Mesendoderm (in vitro differentiated cells): ENCODE measurements around the gene INPP5B.

Experiments
- DNase-seq: peaks from one replicate; pipeline ENCODE4 v3.0.0; 2013
- H2AK5ac ChIP-seq: 2 replicates; pipeline ENCODE4 v1.6.1; 2013; ENCODE audit warnings: low read length, inconsistent platforms
- H2BK120ac ChIP-seq: 2 replicates; pipeline ENCODE4 v1.6.1; 2013; ENCODE audit warnings: low read depth, mild to moderate bottlenecking, low read length, moderate library complexity, mixed read lengths
- H2BK15ac ChIP-seq: replicated peaks from 2 replicates; pipeline ENCODE4 v1.6.1; 2013; ENCODE audit warnings: low read depth, mild to moderate bottlenecking, moderate library complexity
- H2BK5ac ChIP-seq: 2 replicates; pipeline ENCODE4 v1.6.1; 2013; ENCODE audit warnings: low read length, inconsistent platforms
- H3K18ac ChIP-seq: 2 replicates; pipeline ENCODE4 v1.6.1; 2013; ENCODE audit warnings: mild to moderate bottlenecking, low read length, mixed read lengths
- H3K23ac ChIP-seq: one replicate; pipeline ENCODE4 v1.6.1; 2013; ENCODE audit warnings: low read length
- H3K27ac ChIP-seq: 2 replicates; pipeline ENCODE4 v1.5.1; 2013; ENCODE audit warnings: low read depth, mild to moderate bottlenecking, inconsistent platforms, low read length, moderate library complexity
- H3K27me3 ChIP-seq: 2 replicates; pipeline ENCODE4 v1.6.1; 2013; ENCODE audit warnings: low read length, control low read depth, mild to moderate bottlenecking, inconsistent platforms; ENCODE audit not compliant: insufficient read depth, poor library complexity
- H3K36me3 ChIP-seq: 2 replicates; pipeline ENCODE4 v1.6.1; 2013; ENCODE audit warnings: low read length, inconsistent platforms; ENCODE audit not compliant: control insufficient read depth, insufficient read depth
- H3K4ac ChIP-seq: one replicate; pipeline ENCODE4 v1.6.1; 2013; ENCODE audit warnings: low read depth, mild to moderate bottlenecking, low read length, moderate library complexity
- H3K4me1 ChIP-seq: 2 replicates; pipeline ENCODE4 v1.6.1; 2013; ENCODE audit warnings: low read depth, low read length, inconsistent platforms; ENCODE audit not compliant: control insufficient read depth
- H3K4me2 ChIP-seq: 2 replicates; pipeline ENCODE4 v1.6.1; 2013; ENCODE audit warnings: low read length
- H3K4me3 ChIP-seq: 2 replicates; pipeline ENCODE4 v1.5.1; 2013; ENCODE audit warnings: mild to moderate bottlenecking, low read length
- H3K56ac ChIP-seq: one replicate; pipeline ENCODE4 v1.6.1; 2013; ENCODE audit warnings: low read length
- H3K79me1 ChIP-seq: 2 replicates; pipeline ENCODE4 v1.6.1; 2013; ENCODE audit warnings: low read length, inconsistent platforms
- H3K79me2 ChIP-seq: 2 replicates; pipeline ENCODE4 v1.6.1; 2013; ENCODE audit warnings: mild to moderate bottlenecking, low read length; ENCODE audit not compliant: control insufficient read depth, insufficient read depth
- H3K9ac ChIP-seq: 2 replicates; pipeline ENCODE4 v1.6.1; 2013; ENCODE audit warnings: low read length, inconsistent platforms
- H4K5ac ChIP-seq: one replicate; pipeline ENCODE4 v1.6.1; 2013; ENCODE audit warnings: low read length
- H4K8ac ChIP-seq: one replicate; pipeline ENCODE4 v1.6.1; 2013; ENCODE audit warnings: low read depth, mild to moderate bottlenecking, control low read depth, low read length, moderate library complexity
- WGBS: extraction: QIAGEN DNeasy Blood & Tissue Kit; methylation state at CpG from one replicate; pipeline ENCODE4 v1.1.7; 2013; ENCODE audit warnings: low lambda C conversion rate, missing lambda C conversion rate; ENCODE audit not compliant: insufficient coverage; ENCODE audit errors: extremely low coverage; 5-methylcytosine and 5-hydroxymethylcytosine counted together

The INPP5B gene

GRCh38 chr1:37858931-37859506 is 87.8 kb downstream of the INPP5B start:
- no peak for DNase-seq
- H3K18ac ChIP-seq: no peak overlapping the region
- H3K23ac ChIP-seq: no peak overlapping the region
- peaks cover 11% of the 10 kb centered on the region for H3K79me2 ChIP-seq
- no peak overlapping the region for H3K27ac ChIP-seq
- H3K27me3 ChIP-seq: no peaks in the 10 kb centered on the region
- no peak overlapping the region for H2BK15ac ChIP-seq
- H3K4me3 ChIP-seq: peak overlapping the region; percentile 97
- no CpG with 5 or more reads among the region's 21 CpGs for WGBS
- H2AK5ac ChIP-seq: no peak overlapping the region
- H3K9ac ChIP-seq: peak overlapping the region; percentile 79
- H4K5ac ChIP-seq: no peak overlapping the region
- H3K56ac ChIP-seq: peak overlapping the region; percentile 80
- no peak overlapping the region for H4K8ac ChIP-seq
- no peak overlapping the region for H2BK5ac ChIP-seq
- no peak overlapping the region for H3K4ac ChIP-seq
- peak overlapping the region; percentile 69 for H3K4me2 ChIP-seq
- H2BK120ac ChIP-seq: no peak overlapping the region
- H3K36me3 ChIP-seq: peaks cover 2% of the 10 kb centered on the region
- H3K79me1 ChIP-seq: peaks cover 7% of the 10 kb centered on the region
- H3K4me1 ChIP-seq: peaks cover 1% of the 10 kb centered on the region

DNA sequence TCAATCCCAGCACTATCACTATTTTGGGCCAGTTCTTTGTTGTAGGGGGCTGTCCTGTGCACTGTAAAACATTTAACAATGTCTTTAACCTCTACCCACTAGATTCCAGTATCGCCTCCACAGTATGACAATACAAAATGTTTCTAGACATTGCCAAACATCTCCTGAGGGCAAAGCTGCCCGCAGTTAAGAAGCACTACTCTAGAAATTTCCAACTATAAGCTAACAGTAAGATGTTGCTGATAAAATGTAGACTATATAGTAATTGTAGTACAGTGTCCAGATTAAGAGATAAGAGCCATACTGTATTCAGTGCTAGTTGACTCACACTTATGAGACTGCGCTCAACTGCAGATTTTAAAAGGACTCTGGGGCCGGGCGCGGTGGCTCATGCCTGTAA is 92.4 kb downstream of the INPP5B start:
- Histone ChIP-seq H3K23ac (no peak overlapping the region), H2BK120ac (no peak overlapping the region), H3K79me2 (peaks cover 22% of the 10 kb centered on the region), H3K4me3 (no peak overlapping the region), H4K8ac (no peak overlapping the region), H3K79me1 (peaks cover 24% of the 10 kb centered on the region), H3K27me3 (no peaks in the 10 kb centered on the region), H3K27ac (no peak overlapping the region), H4K5ac (no peak overlapping the region), H3K4me2 (no peak overlapping the region), H2AK5ac (no peak overlapping the region), H3K18ac (no peak overlapping the region), H3K36me3 (peaks cover 4% of the 10 kb centered on the region), H3K4me1 (no peaks in the 10 kb centered on the region), H3K4ac (no peak overlapping the region), H3K9ac (no peak overlapping the region), H2BK5ac (no peak overlapping the region), H3K56ac (no peak overlapping the region), H2BK15ac (no peak overlapping the region)
- DNase-seq: no peak
- WGBS: no CpG with 5 or more reads among the region's 6 CpGs

DNA sequence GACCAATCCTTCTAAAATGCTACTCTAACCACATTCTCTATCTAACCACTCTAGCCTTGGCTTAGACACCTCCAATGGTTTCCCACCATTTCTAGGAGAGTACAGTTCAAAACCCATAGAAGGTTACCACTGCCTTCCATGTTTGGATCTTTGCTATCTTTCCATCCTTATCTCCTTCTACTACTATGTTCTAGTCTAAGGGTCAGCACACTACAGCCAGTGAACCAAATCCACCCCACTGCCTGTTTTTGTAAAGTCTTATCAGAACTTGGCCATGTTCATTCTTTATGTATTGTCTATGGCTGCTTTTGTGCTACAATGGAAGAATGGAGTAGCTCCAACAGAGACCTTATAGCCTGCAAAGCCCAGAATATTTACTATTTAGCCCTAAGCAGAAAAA is 93.7 kb downstream of the INPP5B start:
- no peak for DNase-seq
- no peak overlapping the region for H3K4me2 ChIP-seq
- no peak overlapping the region for H3K23ac ChIP-seq
- peaks cover 4% of the 10 kb centered on the region for H3K36me3 ChIP-seq
- no peak overlapping the region for H3K18ac ChIP-seq
- no peak overlapping the region for H3K27ac ChIP-seq
- H3K79me1 ChIP-seq: peaks cover 29% of the 10 kb centered on the region
- H2AK5ac ChIP-seq: no peak overlapping the region
- H3K4ac ChIP-seq: no peak overlapping the region
- H3K56ac ChIP-seq: no peak overlapping the region
- no peak overlapping the region for H2BK5ac ChIP-seq
- no peaks in the 10 kb centered on the region for H3K27me3 ChIP-seq
- H3K79me2 ChIP-seq: peaks cover 18% of the 10 kb centered on the region
- H3K4me1 ChIP-seq: no peaks in the 10 kb centered on the region
- no peak overlapping the region for H2BK120ac ChIP-seq
- H2BK15ac ChIP-seq: no peak overlapping the region
- no peak overlapping the region for H4K5ac ChIP-seq
- H3K4me3 ChIP-seq: no peak overlapping the region
- no peak overlapping the region for H3K9ac ChIP-seq
- H4K8ac ChIP-seq: no peak overlapping the region

GRCh38 chr1:37851782-37852210 is 95.1 kb downstream of the INPP5B start:
- peaks cover 24% of the 10 kb centered on the region for H3K79me1 ChIP-seq
- no peak overlapping the region for H2BK15ac ChIP-seq
- H3K9ac ChIP-seq: no peak overlapping the region
- H3K27me3 ChIP-seq: no peaks in the 10 kb centered on the region
- no peak overlapping the region for H3K4me3 ChIP-seq
- no peak overlapping the region for H4K8ac ChIP-seq
- H3K4me2 ChIP-seq: no peak overlapping the region
- no peak overlapping the region for H3K56ac ChIP-seq
- no CpG with 5 or more reads among the region's 2 CpGs for WGBS
- peak overlapping the region; percentile 45 for H3K23ac ChIP-seq
- no peaks in the 10 kb centered on the region for H3K4me1 ChIP-seq
- no peak overlapping the region for H3K4ac ChIP-seq
- H2AK5ac ChIP-seq: no peak overlapping the region
- H3K18ac ChIP-seq: no peak overlapping the region
- H3K79me2 ChIP-seq: peaks cover 14% of the 10 kb centered on the region
- H3K36me3 ChIP-seq: peaks cover 4% of the 10 kb centered on the region
- no peak for DNase-seq
- H4K5ac ChIP-seq: no peak overlapping the region
- H2BK5ac ChIP-seq: no peak overlapping the region
- no peak overlapping the region for H3K27ac ChIP-seq
- H2BK120ac ChIP-seq: no peak overlapping the region

DNA sequence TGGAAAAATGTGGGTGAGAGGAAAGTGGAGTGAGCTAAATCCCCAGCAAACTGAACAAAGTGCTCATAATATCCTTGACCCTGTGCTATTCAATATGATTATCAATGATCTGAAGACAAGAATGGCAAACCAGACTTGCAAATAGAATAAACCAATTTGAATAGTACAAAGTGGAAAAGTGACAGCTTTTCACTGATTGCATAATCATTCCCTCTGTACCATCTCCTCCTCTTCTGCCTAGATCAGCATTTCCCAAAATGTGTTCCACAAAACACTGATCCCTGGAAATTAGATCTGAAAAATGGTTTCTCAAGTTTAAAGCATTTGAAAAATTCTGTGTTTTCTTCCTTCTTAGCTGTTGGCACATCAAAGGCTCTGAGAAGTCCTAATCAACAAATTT is 95.6 kb downstream of the INPP5B start:
- Histone ChIP-seq H4K8ac (no peak overlapping the region), H3K27ac (no peak overlapping the region), H3K4ac (no peak overlapping the region), H3K4me3 (no peak overlapping the region), H3K4me2 (no peak overlapping the region), H3K79me2 (peaks cover 14% of the 10 kb centered on the region), H3K23ac (no peak overlapping the region), H2AK5ac (no peak overlapping the region), H3K4me1 (no peaks in the 10 kb centered on the region), H2BK120ac (no peak overlapping the region), H2BK15ac (no peak overlapping the region), H3K56ac (no peak overlapping the region), H2BK5ac (no peak overlapping the region), H3K18ac (no peak overlapping the region), H3K27me3 (no peaks in the 10 kb centered on the region), H3K36me3 (peaks cover 4% of the 10 kb centered on the region), H4K5ac (no peak overlapping the region), H3K79me1 (peaks cover 24% of the 10 kb centered on the region), H3K9ac (no peak overlapping the region)
- DNase-seq: no peak

DNA sequence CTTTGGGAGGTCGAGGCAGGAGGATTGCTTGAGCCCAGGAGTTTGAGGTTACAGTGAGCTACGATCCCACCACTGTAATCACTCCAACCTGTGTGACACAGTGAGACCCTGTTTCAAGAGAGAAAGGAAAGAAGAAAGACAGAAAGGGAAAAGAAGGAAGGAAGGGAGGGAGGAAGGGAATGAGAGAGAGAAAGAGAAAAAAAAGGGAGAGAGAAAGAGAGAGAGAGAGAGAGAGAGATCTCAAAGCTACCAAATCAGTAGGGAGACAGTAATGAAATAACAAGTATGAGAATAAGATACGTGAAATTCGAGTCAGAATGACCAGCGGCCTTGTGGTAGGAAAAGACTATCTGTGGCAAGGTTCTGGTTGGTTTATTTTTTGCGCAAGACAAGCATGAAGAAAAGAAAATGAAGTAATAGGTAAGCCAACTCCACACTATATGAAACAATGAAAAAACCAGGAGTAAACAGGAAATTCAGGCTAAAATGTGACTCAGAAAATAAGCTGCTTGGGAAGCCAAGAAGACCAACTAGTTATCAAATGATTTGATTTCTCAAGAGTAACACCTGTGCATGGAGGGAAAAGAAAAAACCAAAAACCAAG is 96.4 kb downstream of the INPP5B start:
- H3K4me1 ChIP-seq: no peaks in the 10 kb centered on the region
- H3K27me3 ChIP-seq: no peaks in the 10 kb centered on the region
- H3K4ac ChIP-seq: no peak overlapping the region
- H4K8ac ChIP-seq: no peak overlapping the region
- H3K4me3 ChIP-seq: no peak overlapping the region
- H2BK120ac ChIP-seq: no peak overlapping the region
- no peak overlapping the region for H3K56ac ChIP-seq
- H3K4me2 ChIP-seq: no peak overlapping the region
- H3K36me3 ChIP-seq: peaks cover 4% of the 10 kb centered on the region
- no peak overlapping the region for H3K18ac ChIP-seq
- H2BK5ac ChIP-seq: no peak overlapping the region
- WGBS: no CpG with 5 or more reads among the region's 6 CpGs
- no peak overlapping the region for H3K9ac ChIP-seq
- H3K23ac ChIP-seq: no peak overlapping the region
- peaks cover 24% of the 10 kb centered on the region for H3K79me1 ChIP-seq
- H2AK5ac ChIP-seq: no peak overlapping the region
- H2BK15ac ChIP-seq: no peak overlapping the region
- H3K79me2 ChIP-seq: peaks cover 14% of the 10 kb centered on the region
- H3K27ac ChIP-seq: no peak overlapping the region
- H4K5ac ChIP-seq: no peak overlapping the region
- no peak for DNase-seq
